ENCODE results near the gene ATAD1. TPM values are rescaled to one million over a fixed set of nuclear protein-coding genes. Genes with fewer than 3 reads are reported as not detected.

The ATAD1 gene
- total RNA-seq, 2 experiments from 2014 or later = 44.4 to 50.4 TPM

DNA sequence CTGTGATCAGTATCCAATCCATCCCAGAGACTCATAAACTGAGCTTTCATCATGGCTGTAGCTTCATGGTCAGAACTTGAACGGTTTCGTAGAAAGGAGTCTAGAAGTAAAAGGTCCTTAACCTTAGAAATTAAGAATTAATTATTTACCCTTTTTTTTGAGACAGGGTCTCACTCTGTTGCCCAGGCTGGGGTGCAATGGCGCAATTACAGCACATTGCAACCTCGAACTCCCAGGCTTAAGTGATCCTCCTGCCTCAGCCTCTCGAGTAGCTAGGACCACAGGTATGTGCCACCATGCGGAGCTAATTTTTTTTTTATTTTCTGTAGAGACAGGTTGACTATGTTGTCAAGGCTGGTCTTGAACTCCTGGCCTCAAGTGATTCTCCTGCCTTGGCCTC, 41.7 kb downstream of the ATAD1 start:
- no peak overlapping the region for H3K4me3 Mint-ChIP-seq
- no peaks in the 10 kb centered on the region for H3K9me3 Mint-ChIP-seq (ENCODE audit: low read depth)
- DNase-seq = no peak
- H3K4me1 Mint-ChIP-seq = peaks cover 7% of the 10 kb centered on the region
- no peaks in the 10 kb centered on the region for H3K27me3 Mint-ChIP-seq
- ATAC-seq = no peak
- H3K36me3 Mint-ChIP-seq = peaks cover 29% of the 10 kb centered on the region
- CTCF ChIA-PET = no interaction called here
- H3K27ac Mint-ChIP-seq = no peak overlapping the region

DNA sequence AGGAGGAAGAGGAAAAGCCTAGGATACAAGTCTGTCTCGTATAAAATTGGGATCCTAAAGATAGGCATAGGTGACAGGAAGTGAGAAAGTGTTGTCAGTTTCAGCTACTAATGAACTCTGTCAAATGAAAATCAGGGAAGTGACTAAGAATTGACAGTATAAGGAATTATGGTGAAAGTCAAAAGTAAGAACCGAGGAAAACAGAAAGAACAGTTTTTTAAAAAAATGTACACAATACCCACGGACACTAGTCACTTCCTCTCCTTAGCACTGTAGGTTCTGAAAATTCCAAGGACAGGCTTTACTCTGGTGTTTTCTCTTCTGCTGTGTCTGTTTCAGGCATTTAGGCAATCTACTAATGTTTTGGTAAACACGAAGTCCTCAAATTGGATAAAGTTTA, 42.3 kb downstream of the ATAD1 start:
- CTCF ChIA-PET = no interaction called here
- H3K36me3 Mint-ChIP-seq = peaks cover 26% of the 10 kb centered on the region
- H3K9me3 Mint-ChIP-seq (ENCODE audit: low read depth) = no peaks in the 10 kb centered on the region
- no peak overlapping the region for H3K4me3 Mint-ChIP-seq
- DNase-seq (no peak), ATAC-seq (no peak)
- no peaks in the 10 kb centered on the region for H3K27me3 Mint-ChIP-seq
- H3K27ac Mint-ChIP-seq = no peak overlapping the region
- peaks cover 7% of the 10 kb centered on the region for H3K4me1 Mint-ChIP-seq

DNA sequence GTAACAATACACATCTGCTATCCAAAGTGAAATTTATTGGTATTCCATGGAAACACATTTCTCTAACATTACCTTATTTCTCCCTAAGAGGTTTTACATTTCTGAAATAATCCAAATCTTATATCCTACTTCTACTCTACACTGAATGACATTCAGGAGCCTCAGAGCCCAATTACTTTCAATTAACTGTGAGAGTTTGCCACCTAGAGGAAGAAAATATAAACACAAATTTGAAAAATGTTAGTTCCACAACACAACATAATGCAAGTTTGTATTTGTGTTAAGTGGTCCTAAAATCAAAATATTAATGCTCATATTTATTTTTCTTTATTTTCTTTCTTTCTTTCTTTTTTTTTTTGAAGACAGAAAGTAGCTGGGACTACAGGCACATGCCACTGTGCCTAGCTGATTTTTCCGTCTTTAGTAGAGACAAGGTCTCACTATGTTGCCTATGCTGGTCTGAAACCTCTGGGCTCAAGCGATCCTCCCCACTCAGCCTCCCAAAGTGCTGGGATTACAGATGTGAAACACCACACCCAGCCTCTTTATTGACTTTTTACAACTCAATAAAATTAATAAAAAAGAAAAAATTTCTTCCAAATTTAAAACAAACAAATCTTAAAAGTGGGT, 46.0 kb downstream of the ATAD1 start:
- CTCF ChIA-PET = interaction anchor here (1.0 to 2.5 kb wide), 5 partner anchors 11 to 114 kb away, joined by 3 to 9 read pairs (median 4); no protein-coding TSS in a partner anchor
- ATAC-seq = peak; percentile 47
- peaks cover 24% of the 10 kb centered on the region for H3K36me3 Mint-ChIP-seq

GRCh38 chr10:87767253-87767652, 50.8 kb downstream of the ATAD1 start:
- Mint-ChIP-seq H3K27ac (peak overlapping the region; percentile 61), H3K27me3 (no peaks in the 10 kb centered on the region), H3K4me3 (no peak overlapping the region), H3K9me3 (ENCODE audit: low read depth) (no peaks in the 10 kb centered on the region), H3K36me3 (peaks cover 28% of the 10 kb centered on the region), H3K4me1 (peaks cover 10% of the 10 kb centered on the region)
- CTCF ChIA-PET = no interaction called here
- no peak for ATAC-seq
- no peak for DNase-seq

More for the DNA sequence above, 46.0 kb downstream of the ATAD1 start:
- DNase-seq = no peak
- Mint-ChIP-seq H3K27me3 (no peaks in the 10 kb centered on the region), H3K9me3 (ENCODE audit: low read depth) (no peaks in the 10 kb centered on the region), H3K27ac (no peak overlapping the region), H3K4me1 (peaks cover 11% of the 10 kb centered on the region), H3K4me3 (no peak overlapping the region)

GRCh38 chr10:87765666-87766376, 52.2 kb downstream of the ATAD1 start:
- CTCF ChIA-PET = no interaction called here
- DNase-seq = no peak
- Mint-ChIP-seq H3K4me3 (no peak overlapping the region), H3K9me3 (ENCODE audit: low read depth) (no peaks in the 10 kb centered on the region), H3K27ac (peak overlapping the region; percentile 32), H3K36me3 (peaks cover 32% of the 10 kb centered on the region), H3K27me3 (no peaks in the 10 kb centered on the region), H3K4me1 (peaks cover 18% of the 10 kb centered on the region)
- ATAC-seq = no peak

DNA sequence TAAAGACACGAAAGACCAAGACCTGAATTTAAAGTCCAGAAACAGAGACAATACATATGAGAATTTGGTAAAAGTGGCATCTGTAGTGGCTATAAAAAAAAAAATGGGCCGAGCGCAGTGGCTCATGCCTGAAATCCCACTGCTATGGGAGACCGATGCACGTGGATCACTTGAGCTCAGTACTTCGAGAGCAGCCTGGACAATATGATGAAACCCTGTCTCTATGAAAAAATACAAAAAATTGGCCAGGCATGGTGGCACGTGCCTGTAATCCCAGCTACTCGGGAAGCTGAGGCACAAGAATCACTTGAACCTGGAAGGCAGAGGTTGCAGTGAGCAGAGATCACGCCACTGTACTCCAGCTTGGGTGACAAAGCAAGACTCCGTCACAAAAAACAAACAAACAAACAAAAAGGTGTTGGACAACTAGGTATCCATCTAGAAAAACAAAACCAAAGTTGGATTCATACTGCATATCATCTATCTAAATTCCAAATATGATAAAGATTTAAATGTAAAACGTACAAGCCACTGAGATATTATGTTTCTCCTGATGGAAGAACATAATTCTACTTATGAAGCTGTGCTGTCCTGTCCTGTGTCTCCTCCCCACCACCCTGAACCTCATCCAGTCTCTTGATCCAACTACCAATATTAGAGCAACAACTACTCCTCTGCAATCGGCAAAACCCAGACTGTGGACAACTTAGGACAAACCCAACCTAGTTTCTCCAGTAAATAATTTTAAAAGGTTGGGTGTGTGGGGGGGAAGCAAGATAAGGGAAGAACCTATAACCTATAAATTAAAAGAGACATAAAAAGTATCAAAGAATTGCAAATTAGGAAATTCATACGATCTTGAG, 53.7 kb downstream of the ATAD1 start:
- H3K36me3 Mint-ChIP-seq = peaks cover 36% of the 10 kb centered on the region
- H3K4me3 Mint-ChIP-seq = no peak overlapping the region
- no peak overlapping the region for H3K27ac Mint-ChIP-seq
- ATAC-seq (no peak), DNase-seq (no peak)
- no peaks in the 10 kb centered on the region for H3K27me3 Mint-ChIP-seq
- H3K9me3 Mint-ChIP-seq (ENCODE audit: low read depth) = no peaks in the 10 kb centered on the region
- CTCF ChIA-PET = no interaction called here
- H3K4me1 Mint-ChIP-seq = peaks cover 24% of the 10 kb centered on the region

DNA sequence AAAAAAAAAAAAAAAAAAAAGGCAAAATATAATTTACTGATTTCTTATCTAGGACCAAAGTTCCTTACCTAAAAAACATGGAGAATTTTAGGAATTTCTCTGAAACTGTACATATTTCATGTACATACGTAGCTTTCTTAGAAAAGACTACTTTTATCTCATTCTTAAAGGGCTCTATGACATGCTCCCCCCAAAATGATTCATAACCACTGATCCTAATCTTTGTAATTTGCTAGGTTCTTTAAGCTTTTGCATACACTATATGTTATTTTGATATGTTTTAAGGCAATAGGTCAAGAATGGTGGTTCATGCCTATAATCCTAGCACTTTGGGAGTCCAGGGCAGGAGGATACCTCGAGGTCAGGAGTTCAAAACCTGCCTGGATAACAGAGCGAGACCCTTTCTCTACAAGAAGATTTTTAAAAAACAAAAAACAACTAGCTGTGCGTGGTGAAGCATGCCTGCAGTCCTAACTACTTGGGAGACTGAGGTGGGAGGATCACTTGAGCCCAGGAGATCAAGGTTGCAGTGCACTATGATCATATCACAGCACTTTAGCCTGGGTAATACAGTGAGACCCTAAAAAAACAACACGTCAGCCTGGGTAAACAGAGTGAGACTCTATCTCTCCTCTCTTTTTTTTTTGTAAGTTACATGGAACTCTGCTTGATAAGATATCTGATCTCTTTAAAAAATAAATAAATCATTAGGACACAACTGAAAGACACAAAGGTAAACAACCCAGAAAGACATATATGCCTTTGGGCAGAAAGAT, 54.8 kb downstream of the ATAD1 start:
- Mint-ChIP-seq H3K4me1 (peaks cover 24% of the 10 kb centered on the region), H3K9me3 (ENCODE audit: low read depth) (no peaks in the 10 kb centered on the region), H3K4me3 (no peak overlapping the region), H3K36me3 (peaks cover 35% of the 10 kb centered on the region), H3K27ac (no peak overlapping the region), H3K27me3 (no peaks in the 10 kb centered on the region)
- CTCF ChIA-PET = interaction anchor here (1.5 to 2.6 kb wide), 2 partner anchors 10 to 12 kb away, joined by 3 to 10 read pairs; no protein-coding TSS in a partner anchor
- ATAC-seq (no peak), DNase-seq (no peak)

GRCh38 chr10:87761892-87762291, 56.1 kb downstream of the ATAD1 start:
- H3K27ac Mint-ChIP-seq = peak overlapping the region; percentile 76
- no peaks in the 10 kb centered on the region for H3K9me3 Mint-ChIP-seq (ENCODE audit: low read depth)
- CTCF ChIA-PET = interaction anchor here (1.8 to 2.6 kb wide), 2 partner anchors 11 kb away, joined by 4 to 10 read pairs; no protein-coding TSS in a partner anchor
- ATAC-seq (peak; percentile 98), DNase-seq (peak; percentile 73)
- H3K4me3 Mint-ChIP-seq = no peak overlapping the region
- H3K36me3 Mint-ChIP-seq = peaks cover 28% of the 10 kb centered on the region
- peaks cover 20% of the 10 kb centered on the region for H3K4me1 Mint-ChIP-seq
- no peaks in the 10 kb centered on the region for H3K27me3 Mint-ChIP-seq

- ATAC-seq (no peak), DNase-seq (no peak)
- no peaks in the 10 kb centered on the region for H3K27me3 Mint-ChIP-seq
- peak overlapping the region; percentile 8 for H3K27ac Mint-ChIP-seq
- no peaks in the 10 kb centered on the region for H3K9me3 Mint-ChIP-seq (ENCODE audit: low read depth)
- CTCF ChIA-PET = interaction anchor here (1.8 to 2.6 kb wide), 2 partner anchors 10 to 11 kb away, joined by 4 to 10 read pairs; no protein-coding TSS in a partner anchor
- peaks cover 30% of the 10 kb centered on the region for H3K36me3 Mint-ChIP-seq
- H3K4me1 Mint-ChIP-seq = peaks cover 20% of the 10 kb centered on the region
- no peak overlapping the region for H3K4me3 Mint-ChIP-seq
These were observed 56.9 kb downstream of the ATAD1 start for GRCh38 chr10:87761153-87761552.

- Mint-ChIP-seq H3K27me3 (no peaks in the 10 kb centered on the region), H3K4me1 (peaks cover 20% of the 10 kb centered on the region), H3K9me3 (ENCODE audit: low read depth) (no peaks in the 10 kb centered on the region), H3K27ac (no peak overlapping the region), H3K36me3 (peaks cover 32% of the 10 kb centered on the region), H3K4me3 (no peak overlapping the region)
- no peak for ATAC-seq
- CTCF ChIA-PET = interaction anchor here (1.8 to 2.6 kb wide), 2 partner anchors 9 to 12 kb away, joined by 4 to 10 read pairs; no protein-coding TSS in a partner anchor
- DNase-seq = no peak
These were observed 57.7 kb downstream of the ATAD1 start for GRCh38 chr10:87760195-87760905.

DNA sequence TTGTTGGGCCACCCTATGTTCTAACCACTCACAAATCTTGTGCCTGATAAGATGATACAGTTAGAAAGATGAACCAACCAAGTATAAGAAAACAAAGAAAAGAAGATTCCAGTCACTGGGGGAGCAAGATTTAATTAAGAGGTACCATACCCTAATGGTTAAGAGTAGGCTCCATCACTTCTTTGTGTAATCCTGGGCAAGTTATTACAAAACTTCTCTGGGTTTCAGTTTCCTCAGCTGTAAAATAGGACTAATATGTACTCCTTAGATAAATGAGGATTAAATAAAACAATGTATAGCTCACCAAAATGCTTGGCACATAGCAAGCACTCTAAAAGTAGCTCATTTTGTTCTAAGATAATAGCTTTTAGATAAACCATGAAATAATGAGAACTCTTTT, 58.5 kb downstream of the ATAD1 start:
- Mint-ChIP-seq H3K9me3 (ENCODE audit: low read depth) (no peaks in the 10 kb centered on the region), H3K4me3 (no peak overlapping the region), H3K36me3 (peaks cover 33% of the 10 kb centered on the region), H3K27ac (no peak overlapping the region), H3K4me1 (peaks cover 22% of the 10 kb centered on the region), H3K27me3 (no peaks in the 10 kb centered on the region)
- ATAC-seq (no peak), DNase-seq (no peak)
- CTCF ChIA-PET = no interaction called here

GRCh38 chr10:87757685-87758084, 60.3 kb downstream of the ATAD1 start:
- H3K4me3 Mint-ChIP-seq = no peak overlapping the region
- DNase-seq (no peak), ATAC-seq (no peak)
- CTCF ChIA-PET = interaction anchor here (1.0 kb wide), 1 partner anchor 11 kb away, joined by 3 read pairs; no protein-coding TSS in a partner anchor
- H3K27ac Mint-ChIP-seq = no peak overlapping the region
- H3K9me3 Mint-ChIP-seq (ENCODE audit: low read depth) = no peaks in the 10 kb centered on the region
- H3K27me3 Mint-ChIP-seq = no peaks in the 10 kb centered on the region
- peaks cover 44% of the 10 kb centered on the region for H3K36me3 Mint-ChIP-seq
- peaks cover 23% of the 10 kb centered on the region for H3K4me1 Mint-ChIP-seq
